Pancreas (tissue), 10 donors: Measurements from ENCODE around the gene WAC. TPM values are rescaled to one million over a fixed set of nuclear protein-coding genes. Genes with fewer than 3 reads are reported as not detected.

Experiments
- ATAC-seq, 4 donors: fragments of 200-7000 bp; cut with Tn5 transposase; one replicate each; pipeline versions ENCODE4 v1.8.0 to v1.9.1; 2020; ENCODE audit warnings: mild to moderate bottlenecking in 4 of 4, moderate library complexity in 4 of 4
- DNase-seq, 6 donors: peaks; one replicate each; pipeline ENCODE4 v3.0.0-alpha.2; 2020
- FAIRE-seq: peaks from 2 replicates; lab custom pipeline; 2012; peaks lifted over from hg19 to GRCh38; lab: Jason Lieb, UNC
- H3K27ac ChIP-seq, 4 donors: fragments of 200-600 bp; sonication (generic); 1 replicate in 3 of 4; 2 replicates in 1 of 4; pipeline versions ENCODE4 v1.5.0 to v1.8.0; 2020
- H3K27me3 ChIP-seq, 4 donors: fragments of 200-600 bp; one replicate each; pipeline ENCODE4 v1.8.0; 2021
- H3K36me3 ChIP-seq, 3 donors: fragments of 200-600 bp; sonication (generic) in 1 of 3; one replicate each; pipeline versions ENCODE4 v1.5.0 to v1.8.0; 2020 to 2021
- H3K4me1 ChIP-seq, 3 donors: fragments of 200-600 bp; one replicate each; pipeline ENCODE4 v1.8.0; 2021
- H3K4me3 ChIP-seq, 4 donors: fragments of 200-600 bp; sonication (generic) in 2 of 4; one replicate each; pipeline versions ENCODE4 v1.5.0 to v1.8.0; 2020 to 2021
- H3K9me3 ChIP-seq, 4 donors: fragments of 200-600 bp; one replicate each; pipeline ENCODE4 v1.8.0; 2021
- WGBS, 2 donors: extraction: QIAGEN DNeasy Blood & Tissue Kit; methylation state at CpG; one replicate each; pipeline ENCODE4 v1.1.7; 2013; 5-methylcytosine and 5-hydroxymethylcytosine counted together
- intact Hi-C, 3 donors: fragments of 100-400 bp; cut with DNase I; formaldehyde crosslinking; loops; one replicate each; pipeline versions ENCODE4 v1.11.1 to v1.14.2; 2022
- polyA plus RNA-seq, 2 donors: library from polyadenylated mRNA; stranded (reverse); fragments of 200-250 nt; gene quantifications; one replicate each; pipeline ENCODE4 v1.2.3, GENCODE V29; 2013
- total RNA-seq, 6 donors: library from RNA; stranded (reverse); fragmentation: NEBNext Ultra II Directional in 4 of 6; extraction: Animal tissue kit (Norgen Biotek cat#: 25700) in 4 of 6; gene quantifications; one replicate each; pipeline versions ENCODE4 v1.2.1 to v1.2.4, GENCODE V29; 2021 to 2023
- TF ChIP-seq, protein P1 (sequence below), 4 donors: fragments of 200-600 bp; sonication (generic) in 3 of 4; IDR thresholded peaks; one replicate each; pipeline versions ENCODE4 v1.5.0 to v1.8.0; 2021; ENCODE audit warnings: antibody characterized with exemption in 4 of 4
- donor health status: healthy with polysubstance abuse.
- donor health status: DM: no; HTN: no; CAD: no; lungs with moderate emphysema.
- donor health status: DM: no; HTN: no; CAD: no.
- donor health status: control.
- donor health status: control.
- donor health status: Bipolar disorder and iron deficiency.
- donor health status: DM: yes; HTN: yes; CAD: no.
- donor health status: DM: no; HTN: no; CAD: no.
- donor health status: DM: no; HTN: no; CAD: no.
- donor health status: DM: yes; HTN: yes; CAD: no.

WAC gene
- total and polyA plus RNA-seq, 8 donors: 17.4 to 70.5 (median 43.6) TPM

DNA sequence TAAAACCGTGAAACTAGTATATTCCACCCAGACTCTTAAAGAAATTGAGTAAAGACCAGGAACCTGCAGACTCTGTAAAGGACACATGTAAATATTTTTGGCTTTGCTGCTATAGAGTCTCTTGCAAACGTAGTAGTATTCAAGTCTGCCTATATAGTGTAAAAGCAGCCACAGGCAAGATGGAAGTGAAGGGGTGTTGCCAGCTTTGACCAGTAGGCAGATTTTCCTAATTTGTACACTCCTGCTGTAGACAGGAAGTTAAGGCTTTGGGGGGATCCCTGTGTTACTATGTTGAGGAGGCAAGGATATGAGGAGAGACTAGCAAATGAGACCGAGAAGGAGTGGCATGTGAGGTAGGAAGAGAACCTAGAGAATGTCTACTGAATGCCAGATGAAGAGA lies 27.7 kb downstream of the WAC start:
- DNase-seq: no peak
- Histone ChIP-seq H3K36me3 (no peaks in the 10 kb centered on the region), H3K4me3 (no peak overlapping the region), H3K27ac (no peak overlapping the region), H3K9me3 (no peaks in the 10 kb centered on the region), H3K4me1 (peaks cover 17 to 30% (median 20%) of the 10 kb centered on the region in 3 donors), H3K27me3 (no peaks in the 10 kb centered on the region)
- TF ChIP-seq, protein P1, sequence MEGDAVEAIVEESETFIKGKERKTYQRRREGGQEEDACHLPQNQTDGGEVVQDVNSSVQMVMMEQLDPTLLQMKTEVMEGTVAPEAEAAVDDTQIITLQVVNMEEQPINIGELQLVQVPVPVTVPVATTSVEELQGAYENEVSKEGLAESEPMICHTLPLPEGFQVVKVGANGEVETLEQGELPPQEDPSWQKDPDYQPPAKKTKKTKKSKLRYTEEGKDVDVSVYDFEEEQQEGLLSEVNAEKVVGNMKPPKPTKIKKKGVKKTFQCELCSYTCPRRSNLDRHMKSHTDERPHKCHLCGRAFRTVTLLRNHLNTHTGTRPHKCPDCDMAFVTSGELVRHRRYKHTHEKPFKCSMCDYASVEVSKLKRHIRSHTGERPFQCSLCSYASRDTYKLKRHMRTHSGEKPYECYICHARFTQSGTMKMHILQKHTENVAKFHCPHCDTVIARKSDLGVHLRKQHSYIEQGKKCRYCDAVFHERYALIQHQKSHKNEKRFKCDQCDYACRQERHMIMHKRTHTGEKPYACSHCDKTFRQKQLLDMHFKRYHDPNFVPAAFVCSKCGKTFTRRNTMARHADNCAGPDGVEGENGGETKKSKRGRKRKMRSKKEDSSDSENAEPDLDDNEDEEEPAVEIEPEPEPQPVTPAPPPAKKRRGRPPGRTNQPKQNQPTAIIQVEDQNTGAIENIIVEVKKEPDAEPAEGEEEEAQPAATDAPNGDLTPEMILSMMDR (IDR thresholded peaks at IDR 0.05): no peak
- FAIRE-seq: no peak
- ATAC-seq: no peak
- WGBS, 2 donors: 86 to 93% methylated on average over 3 of the region's 3 CpGs
- intact Hi-C loops: no loop called here

DNA sequence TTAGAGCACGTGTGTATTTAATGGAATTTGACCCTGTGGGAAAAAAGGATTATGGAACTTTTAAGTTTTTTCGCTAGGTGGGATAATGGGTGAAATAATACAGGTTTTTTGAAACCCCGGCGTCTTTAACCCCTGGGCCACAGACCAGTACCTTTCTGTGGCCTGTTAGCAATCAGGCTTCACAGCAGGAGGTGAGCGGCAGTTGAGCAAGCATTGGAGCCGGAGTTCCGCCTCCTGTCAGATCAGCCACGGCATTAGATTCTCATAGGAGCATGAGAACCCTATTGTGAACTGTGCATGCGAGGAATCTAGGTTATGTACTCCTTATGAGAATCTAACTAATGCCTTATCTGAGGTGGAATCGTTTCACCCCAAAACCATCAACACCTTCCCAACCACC lies 28.6 kb downstream of the WAC start:
- intact Hi-C loops: no loop called here
- H3K4me3 ChIP-seq: no peak overlapping the region
- no peaks in the 10 kb centered on the region for H3K36me3 ChIP-seq
- no peak for FAIRE-seq
- no peaks in the 10 kb centered on the region for H3K9me3 ChIP-seq
- peaks cover 17 to 35% (median 20%) of the 10 kb centered on the region in 3 donors for H3K4me1 ChIP-seq
- no peak overlapping the region for H3K27ac ChIP-seq
- WGBS, 2 donors: 94 to 96% methylated on average over 10 of the region's 10 CpGs
- no peaks in the 10 kb centered on the region for H3K27me3 ChIP-seq
- no peak for ATAC-seq
- TF ChIP-seq, protein P1 (IDR thresholded peaks at IDR 0.05): no peak
- no peak for DNase-seq

DNA sequence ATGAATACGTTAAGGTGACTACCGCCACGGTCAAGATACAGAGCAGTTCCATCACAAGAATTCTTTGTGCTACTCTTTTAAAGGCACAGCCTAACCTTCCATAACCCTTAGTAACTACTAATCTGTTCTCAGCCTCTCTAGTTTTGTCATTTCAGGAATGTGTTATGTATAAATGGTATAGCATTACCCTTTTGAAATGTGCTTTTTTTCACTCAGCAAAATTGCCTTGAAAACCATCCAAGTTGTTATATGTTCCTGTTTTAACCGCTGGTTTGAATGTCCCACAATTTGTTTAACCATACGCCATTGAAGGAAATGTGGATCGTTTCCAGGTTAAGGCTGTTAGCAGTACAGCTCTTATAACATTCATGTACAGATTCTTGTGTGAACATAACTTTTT lies 32.0 kb downstream of the WAC start:
- H3K9me3 ChIP-seq: no peaks in the 10 kb centered on the region
- FAIRE-seq: no peak
- intact Hi-C loops: no loop called here
- no peak overlapping the region for H3K4me3 ChIP-seq
- no peak for ATAC-seq
- no peak for DNase-seq
- H3K4me1 ChIP-seq: peaks cover 13 to 30% (median 16%) of the 10 kb centered on the region in 3 donors
- H3K27ac ChIP-seq: no peak overlapping the region
- 25 to 26% methylated on average over 6 of the region's 6 CpGs for WGBS, 2 donors
- H3K27me3 ChIP-seq: no peaks in the 10 kb centered on the region
- no peaks in the 10 kb centered on the region for H3K36me3 ChIP-seq
- TF ChIP-seq, protein P1 (IDR thresholded peaks at IDR 0.05): no peak

DNA sequence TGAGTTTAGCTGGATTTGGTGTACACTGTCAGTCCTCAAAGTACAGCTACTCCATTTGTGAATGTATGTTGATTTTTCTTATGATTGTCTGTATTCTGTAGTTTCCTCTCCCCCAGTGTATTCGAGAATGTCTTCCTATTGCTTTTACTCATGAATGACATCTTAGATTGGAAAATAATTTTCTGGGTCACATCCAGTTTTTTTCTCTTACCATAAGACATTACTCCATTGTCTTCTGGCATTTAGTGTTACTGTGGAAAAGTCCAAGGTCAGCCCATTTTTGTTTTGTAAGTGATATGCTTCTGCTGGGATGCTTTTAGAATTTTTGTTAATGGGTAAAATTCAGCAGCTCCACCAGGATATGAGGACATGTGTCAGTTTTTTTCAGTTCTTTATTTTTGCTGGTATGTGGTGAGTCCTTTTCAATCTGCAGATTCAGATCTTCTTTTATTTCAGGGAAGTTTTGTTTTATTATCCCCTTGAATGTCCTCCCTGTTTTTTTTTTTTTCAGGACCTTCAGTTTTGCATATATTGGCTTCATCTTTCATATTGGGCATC lies 33.6 kb downstream of the WAC start:
- ATAC-seq (peak in 1 of 4 donors; percentile 15), DNase-seq (no peak), FAIRE-seq (no peak)
- 4 to 10% methylated on average over 1 of the region's 1 CpG for WGBS, 2 donors
- intact Hi-C loops: no loop called here
- Histone ChIP-seq H3K4me1 (peaks cover 21 to 32% (median 25%) of the 10 kb centered on the region in 3 donors), H3K9me3 (no peaks in the 10 kb centered on the region), H3K27me3 (no peaks in the 10 kb centered on the region), H3K36me3 (no peaks in the 10 kb centered on the region), H3K4me3 (no peak overlapping the region), H3K27ac (no peak overlapping the region)
- TF ChIP-seq, protein P1 (IDR thresholded peaks at IDR 0.05): no peak

- ATAC-seq (peak; percentile 69 to 83 (median 74)), DNase-seq (no peak), FAIRE-seq (no peak)
- WGBS, 2 donors: 29 to 46% methylated on average over 3 of the region's 3 CpGs
- H3K4me3 ChIP-seq: no peak overlapping the region
- no peaks in the 10 kb centered on the region for H3K9me3 ChIP-seq
- intact Hi-C loops: no loop called here
- H3K4me1 ChIP-seq: peaks cover 19 to 28% (median 26%) of the 10 kb centered on the region in 3 donors
- no peak overlapping the region for H3K27ac ChIP-seq
- TF ChIP-seq, protein P1 (IDR thresholded peaks at IDR 0.05): no peak
- peaks cover 0 to 7% (median 0%) of the 10 kb centered on the region in 3 donors for H3K36me3 ChIP-seq
- no peaks in the 10 kb centered on the region for H3K27me3 ChIP-seq
Measured at GRCh38 chr10:28569506-28570159, 36.7 kb downstream of the WAC start.
